AG04449 (cell line): ENCODE data around the gene LHFPL3.

Experiments used
- CTCF ChIA-PET: fragments of 350-600 bp; formaldehyde crosslinking; extraction: SDS; loops from one replicate; lab custom pipeline; 2021; ENCODE audit warnings: antibody characterized with exemption; lab: Yijun Ruan, JAX
- POLR2A ChIA-PET: fragments of 400-600, 350-600 bp; formaldehyde crosslinking; extraction: SDS; loops from one replicate; lab custom pipeline; 2020; ENCODE audit warnings: antibody characterized with exemption, inconsistent platforms; lab: Yijun Ruan, JAX
- DNase-seq: peaks from one replicate; pipeline ENCODE4 v3.0.0-alpha.2; 2010; ENCODE audit warnings: low read depth, low spot score
- H3K4me3 ChIP-seq: 2 replicates; pipeline ENCODE4 v1.5.1; 2011; ENCODE audit warnings: low read depth, mild to moderate bottlenecking, control low read depth, low read length
- TF ChIP-seq, protein P1 (sequence below): IDR thresholded peaks from one replicate; pipeline ENCODE4 v1.5.1; 2011; ENCODE audit warnings: mild to moderate bottlenecking, moderate library complexity, low read length, control low read depth, inconsistent platforms; ENCODE audit not compliant: insufficient read depth; ENCODE audit errors: missing control alignments

Gene LHFPL3

DNA sequence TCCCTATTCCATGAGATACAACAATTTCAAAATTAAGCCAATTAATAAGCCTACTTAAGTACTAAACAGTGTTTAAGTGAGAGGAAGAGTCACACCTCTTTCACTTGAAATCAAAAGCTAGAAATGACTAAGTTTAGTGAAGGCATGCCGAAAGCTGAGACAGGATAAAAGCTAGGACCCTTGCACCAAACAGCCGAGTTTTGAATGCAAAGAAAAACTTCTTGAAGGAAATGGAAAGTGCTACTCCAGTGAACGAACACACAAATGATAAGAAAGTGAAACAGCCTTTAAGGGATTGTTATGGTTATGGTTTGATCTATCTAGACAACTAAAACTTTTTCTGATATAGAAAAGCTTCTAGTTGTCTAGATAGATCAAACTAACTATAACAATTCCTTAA, 550.2 kb downstream of the LHFPL3 start:
- POLR2A ChIA-PET, result no interaction called here

DNA sequence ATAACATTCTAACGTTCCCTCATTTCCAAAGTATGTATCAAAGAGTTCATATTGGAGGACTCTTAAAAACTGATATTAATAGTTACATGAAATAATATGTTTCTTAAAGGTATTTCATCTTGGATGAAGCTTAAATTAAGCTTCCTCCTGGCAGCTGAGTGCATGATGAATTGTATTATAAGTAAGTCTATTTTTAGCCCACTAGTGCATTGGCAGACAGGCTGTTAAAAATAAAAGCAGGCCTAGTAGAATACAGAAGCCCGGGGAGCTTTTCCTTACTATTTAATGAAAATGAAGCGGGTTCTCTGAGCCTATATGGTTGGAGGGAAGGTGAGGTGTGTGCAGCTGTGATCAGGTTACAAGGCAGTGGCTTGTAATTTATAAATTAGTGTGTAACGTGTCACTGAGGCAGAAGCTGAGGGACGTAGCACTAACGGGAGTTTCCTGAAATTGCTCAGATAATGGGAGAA, 554.9 kb downstream of the LHFPL3 start:
- ChIA-PET CTCF (interaction anchor here (0.6 to 13.1 kb wide), 19 partner anchors 11 to 714 kb away, joined by 3 to 417 read pairs (median 10); no protein-coding TSS in a partner anchor), POLR2A (no interaction called here)
- TF ChIP-seq, protein P1, sequence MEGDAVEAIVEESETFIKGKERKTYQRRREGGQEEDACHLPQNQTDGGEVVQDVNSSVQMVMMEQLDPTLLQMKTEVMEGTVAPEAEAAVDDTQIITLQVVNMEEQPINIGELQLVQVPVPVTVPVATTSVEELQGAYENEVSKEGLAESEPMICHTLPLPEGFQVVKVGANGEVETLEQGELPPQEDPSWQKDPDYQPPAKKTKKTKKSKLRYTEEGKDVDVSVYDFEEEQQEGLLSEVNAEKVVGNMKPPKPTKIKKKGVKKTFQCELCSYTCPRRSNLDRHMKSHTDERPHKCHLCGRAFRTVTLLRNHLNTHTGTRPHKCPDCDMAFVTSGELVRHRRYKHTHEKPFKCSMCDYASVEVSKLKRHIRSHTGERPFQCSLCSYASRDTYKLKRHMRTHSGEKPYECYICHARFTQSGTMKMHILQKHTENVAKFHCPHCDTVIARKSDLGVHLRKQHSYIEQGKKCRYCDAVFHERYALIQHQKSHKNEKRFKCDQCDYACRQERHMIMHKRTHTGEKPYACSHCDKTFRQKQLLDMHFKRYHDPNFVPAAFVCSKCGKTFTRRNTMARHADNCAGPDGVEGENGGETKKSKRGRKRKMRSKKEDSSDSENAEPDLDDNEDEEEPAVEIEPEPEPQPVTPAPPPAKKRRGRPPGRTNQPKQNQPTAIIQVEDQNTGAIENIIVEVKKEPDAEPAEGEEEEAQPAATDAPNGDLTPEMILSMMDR, result no peak
- no peak for DNase-seq
- no peak overlapping the region for H3K4me3 ChIP-seq

More for the DNA sequence above, 550.2 kb downstream of the LHFPL3 start:
- CTCF ChIA-PET, result interaction anchor here (0.9 to 13.1 kb wide), 4 partner anchors 12 to 40 kb away, joined by 3 to 417 read pairs (median 4); no protein-coding TSS in a partner anchor
- no peak overlapping the region for H3K4me3 ChIP-seq
- DNase-seq, result no peak
- TF ChIP-seq, protein P1, result no peak

DNA sequence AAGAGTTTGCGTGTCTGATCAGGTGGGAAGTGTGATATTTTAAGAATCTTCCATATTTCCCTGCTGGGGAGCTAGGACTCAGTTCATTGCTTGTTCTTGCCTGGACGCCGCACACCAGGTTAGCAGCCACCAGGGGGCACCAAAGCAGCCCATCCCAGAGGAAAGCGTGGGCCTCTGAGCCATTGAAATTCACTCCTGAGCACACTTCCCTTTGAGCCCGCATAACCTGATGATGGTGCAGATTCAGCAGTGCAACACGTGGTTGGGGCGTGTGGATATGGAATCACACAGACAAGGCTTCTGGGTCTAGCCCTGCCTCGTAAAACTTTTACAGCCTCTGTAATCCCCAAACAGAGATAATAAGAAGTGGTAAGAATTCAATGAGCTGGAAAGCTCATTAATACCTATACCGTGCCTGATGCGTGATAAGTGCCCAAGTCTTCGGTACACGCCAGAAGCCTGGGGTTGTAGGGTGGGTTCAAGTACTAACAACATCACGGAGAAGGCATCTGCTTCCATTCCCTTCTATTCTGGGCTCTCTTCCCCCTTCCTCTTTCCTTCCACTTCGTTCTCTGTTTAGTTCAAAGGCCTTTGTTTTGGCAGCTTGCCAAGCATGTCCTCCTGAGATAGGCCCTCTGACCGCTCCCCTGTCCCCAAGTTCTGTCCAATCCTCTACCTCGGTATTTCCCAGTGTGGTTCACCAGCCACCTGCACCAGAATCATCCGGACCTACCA, 555.5 kb downstream of the LHFPL3 start:
- ChIA-PET CTCF (interaction anchor here (0.7 to 13.1 kb wide), 19 partner anchors 11 to 715 kb away, joined by 3 to 417 read pairs (median 10); no protein-coding TSS in a partner anchor), POLR2A (no interaction called here)
- no peak for DNase-seq
- H3K4me3 ChIP-seq, result no peak overlapping the region
- TF ChIP-seq, protein P1, result peak; percentile 96

DNA sequence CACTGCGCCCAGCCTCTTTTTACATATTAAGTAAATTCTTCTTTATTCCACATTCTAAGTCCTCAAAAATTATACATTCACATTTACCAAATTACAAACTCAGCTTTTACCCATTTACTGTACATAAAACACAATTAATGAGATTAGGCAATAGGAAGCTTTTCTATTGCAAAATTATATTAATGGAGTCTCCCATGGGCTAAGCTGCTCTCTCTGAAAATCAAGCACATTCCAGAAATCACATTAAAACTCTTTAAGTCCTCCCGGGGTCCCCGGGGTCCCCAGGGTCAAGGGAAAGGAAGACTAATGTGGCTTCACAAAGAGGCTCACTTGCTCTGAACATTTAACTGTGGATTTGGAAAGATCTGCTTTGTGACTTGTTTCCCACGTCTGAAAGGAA, 558.2 kb downstream of the LHFPL3 start:
- H3K4me3 ChIP-seq, result no peak overlapping the region
- TF ChIP-seq, protein P1, result no peak
- ChIA-PET POLR2A (no interaction called here), CTCF (interaction anchor here (6.0 to 13.1 kb wide), 3 partner anchors 11 to 32 kb away, joined by 73 to 417 read pairs (median 192); no protein-coding TSS in a partner anchor)
- no peak for DNase-seq

DNA sequence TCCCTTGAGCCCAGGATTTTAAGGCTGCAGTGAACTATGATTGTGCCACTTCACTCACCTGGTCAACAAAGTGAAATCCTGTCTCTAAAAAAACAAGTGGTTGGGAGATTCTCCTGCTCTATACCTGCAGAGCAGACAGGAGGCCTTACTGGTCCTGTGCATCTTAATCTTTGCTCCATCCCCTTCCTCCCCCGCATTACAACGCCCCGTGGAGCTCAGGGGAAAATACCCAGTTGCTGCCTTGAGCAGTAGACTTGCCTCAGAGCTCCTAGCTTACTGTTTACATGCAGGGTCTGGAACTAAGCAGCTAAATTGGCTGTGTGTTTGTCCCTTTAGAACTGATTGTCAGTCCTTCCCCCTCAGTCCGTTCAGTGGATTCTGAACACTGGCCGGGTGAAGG, 561.8 kb downstream of the LHFPL3 start:
- ChIA-PET CTCF (interaction anchor here (0.8 to 13.1 kb wide), 2 partner anchors 11 to 28 kb away, joined by 3 to 417 read pairs; no protein-coding TSS in a partner anchor), POLR2A (no interaction called here)
- H3K4me3 ChIP-seq, result no peak overlapping the region
- DNase-seq, result no peak
- TF ChIP-seq, protein P1, result no peak

DNA sequence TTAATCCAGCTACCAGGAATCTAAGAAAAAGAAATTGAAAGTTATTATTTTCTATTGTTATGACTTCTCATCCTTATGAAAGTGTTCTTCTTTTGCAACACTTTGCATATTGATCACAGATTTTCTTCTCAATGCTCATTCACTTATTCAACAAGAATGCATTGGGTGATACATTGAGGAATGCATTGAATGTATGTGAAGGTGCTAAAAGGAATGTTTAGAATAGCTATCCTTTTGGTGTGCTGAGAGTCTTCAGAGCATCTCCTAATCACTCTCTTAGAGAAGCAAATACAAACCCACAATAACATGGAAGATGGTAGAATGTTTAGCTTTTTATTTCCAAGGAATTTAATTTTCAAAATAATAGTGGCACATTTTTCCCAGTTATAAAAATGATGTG, 563.5 kb downstream of the LHFPL3 start:
- no peak overlapping the region for H3K4me3 ChIP-seq
- ChIA-PET POLR2A (no interaction called here), CTCF (interaction anchor here (0.8 to 12.6 kb wide), 5 partner anchors 7 to 89 kb away, joined by 3 to 192 read pairs (median 9); no protein-coding TSS in a partner anchor)
- TF ChIP-seq, protein P1, result no peak
- DNase-seq, result no peak
